GM18526 (cell line): Measurements from ENCODE around the gene XRCC1.
A peak's percentile ranks its signal among the peaks of the same experiment; 100 is the strongest.

Experiments
- POLR2A ChIP-seq: IDR thresholded peaks from 3 replicates; pipeline ENCODE4 v1.6.1; 2011; ENCODE audit not compliant: insufficient read length; ENCODE audit errors: extremely low read depth

XRCC1 gene, protein sequence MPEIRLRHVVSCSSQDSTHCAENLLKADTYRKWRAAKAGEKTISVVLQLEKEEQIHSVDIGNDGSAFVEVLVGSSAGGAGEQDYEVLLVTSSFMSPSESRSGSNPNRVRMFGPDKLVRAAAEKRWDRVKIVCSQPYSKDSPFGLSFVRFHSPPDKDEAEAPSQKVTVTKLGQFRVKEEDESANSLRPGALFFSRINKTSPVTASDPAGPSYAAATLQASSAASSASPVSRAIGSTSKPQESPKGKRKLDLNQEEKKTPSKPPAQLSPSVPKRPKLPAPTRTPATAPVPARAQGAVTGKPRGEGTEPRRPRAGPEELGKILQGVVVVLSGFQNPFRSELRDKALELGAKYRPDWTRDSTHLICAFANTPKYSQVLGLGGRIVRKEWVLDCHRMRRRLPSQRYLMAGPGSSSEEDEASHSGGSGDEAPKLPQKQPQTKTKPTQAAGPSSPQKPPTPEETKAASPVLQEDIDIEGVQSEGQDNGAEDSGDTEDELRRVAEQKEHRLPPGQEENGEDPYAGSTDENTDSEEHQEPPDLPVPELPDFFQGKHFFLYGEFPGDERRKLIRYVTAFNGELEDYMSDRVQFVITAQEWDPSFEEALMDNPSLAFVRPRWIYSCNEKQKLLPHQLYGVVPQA

DNA sequence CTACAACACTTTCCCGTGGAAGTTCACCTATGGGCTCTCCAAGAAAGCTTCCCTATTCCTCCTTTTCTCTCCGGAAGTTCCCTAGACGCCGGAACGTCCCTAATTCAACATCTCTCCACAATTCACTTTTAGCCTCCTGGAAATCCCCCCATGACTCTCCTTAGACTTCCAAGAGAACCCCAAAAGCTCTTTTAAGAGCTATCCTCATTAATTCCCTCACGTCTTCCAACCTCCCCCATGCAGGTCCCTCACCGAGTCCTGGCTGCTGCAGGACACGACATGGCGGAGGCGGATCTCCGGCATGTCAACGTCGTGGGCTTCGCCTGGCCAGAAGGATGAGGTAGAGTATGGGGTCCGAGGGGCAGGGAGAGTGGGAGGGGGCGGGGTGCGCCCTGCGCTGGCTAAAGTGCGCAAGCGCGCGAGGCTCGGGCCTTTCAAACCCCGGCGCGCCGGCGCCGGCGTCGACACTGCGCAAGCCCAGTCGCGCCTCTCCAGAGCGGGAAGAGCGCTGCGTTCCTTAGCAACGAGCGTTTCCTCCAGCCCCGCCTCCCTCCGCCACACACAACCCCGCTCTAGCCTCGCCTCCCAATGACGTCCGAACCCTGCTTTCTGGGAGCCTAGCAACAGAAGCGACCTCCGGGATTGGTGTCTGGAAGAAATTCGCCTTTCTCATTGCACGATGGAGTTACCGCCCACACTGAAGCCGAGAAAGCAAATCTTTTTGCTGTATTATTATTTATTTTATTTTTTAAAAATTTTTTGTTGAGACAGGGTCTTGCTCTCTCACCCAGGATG is at the start of gene XRCC1, which contains the start of gene PINLYP:
TSS of gene XRCC1 (minus strand) at position 372 of the 795 bp plus-strand sequence. CDS start at position 303, 69 bp downstream.
TSS of gene PINLYP (plus strand) at position 646 of the 795 bp plus-strand sequence. CDS start 1,391 bp downstream, outside the sequence.
- peak; percentile 59 for TF ChIP-seq POLR2A

DNA sequence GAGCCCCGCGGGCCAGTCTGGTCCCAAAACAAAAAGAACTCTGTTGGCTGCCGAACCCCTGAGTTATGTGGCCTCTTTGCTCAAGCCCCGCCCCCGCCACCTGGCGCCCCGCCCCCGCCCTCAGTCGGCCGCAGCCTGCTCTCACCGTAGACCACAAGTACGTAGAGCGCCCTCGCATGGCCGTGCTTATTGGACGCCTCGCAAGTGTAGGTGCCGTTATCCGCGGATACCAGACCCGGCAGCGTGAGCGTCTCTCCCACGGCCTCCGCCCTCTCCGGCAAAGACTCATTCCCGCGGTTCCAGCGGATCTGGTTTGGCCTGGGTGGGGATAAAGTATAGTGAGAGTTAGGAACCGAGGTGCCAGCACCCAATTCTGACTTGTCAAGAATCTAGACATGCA is 49.6 kb upstream of the XRCC1 start:
- no peak for TF ChIP-seq POLR2A

DNA sequence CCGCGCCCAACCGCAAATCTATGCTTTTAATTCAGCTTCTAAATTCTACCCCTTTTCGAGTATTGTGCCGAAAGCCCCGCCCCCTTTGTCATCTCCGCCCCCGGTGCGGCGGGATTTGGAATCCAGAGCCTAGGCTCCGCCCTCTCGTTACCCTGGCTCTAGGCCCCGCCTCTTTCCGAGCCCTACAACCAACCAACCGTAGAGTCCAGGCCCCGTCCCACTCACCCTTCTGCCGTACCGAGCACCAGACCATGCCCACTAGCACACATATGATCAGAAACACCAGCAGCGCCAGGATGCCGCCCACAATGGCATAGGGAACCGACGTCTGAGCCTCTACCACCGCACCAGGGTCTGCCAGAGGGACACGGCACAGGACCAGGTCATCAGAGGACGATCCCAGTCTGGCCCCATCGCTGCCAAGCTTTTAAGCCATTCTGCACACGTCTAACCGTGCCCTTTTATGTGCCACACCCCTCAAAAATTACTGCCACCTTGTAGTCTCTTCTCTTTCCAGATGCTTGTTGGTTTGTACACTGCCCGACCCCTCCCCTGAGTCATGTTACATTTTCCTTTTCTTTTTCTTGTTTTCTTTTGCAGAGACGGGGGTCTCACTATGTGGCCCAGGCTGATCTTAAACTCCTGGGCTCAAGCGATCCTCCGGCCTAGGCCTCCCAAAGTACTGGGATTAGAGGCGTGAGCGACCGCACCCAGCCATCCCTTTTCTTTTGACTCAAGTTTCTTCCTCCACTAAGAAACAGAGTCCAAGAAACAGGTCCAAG is 48.8 kb upstream of the XRCC1 start:
- TF ChIP-seq POLR2A, result no peak

DNA sequence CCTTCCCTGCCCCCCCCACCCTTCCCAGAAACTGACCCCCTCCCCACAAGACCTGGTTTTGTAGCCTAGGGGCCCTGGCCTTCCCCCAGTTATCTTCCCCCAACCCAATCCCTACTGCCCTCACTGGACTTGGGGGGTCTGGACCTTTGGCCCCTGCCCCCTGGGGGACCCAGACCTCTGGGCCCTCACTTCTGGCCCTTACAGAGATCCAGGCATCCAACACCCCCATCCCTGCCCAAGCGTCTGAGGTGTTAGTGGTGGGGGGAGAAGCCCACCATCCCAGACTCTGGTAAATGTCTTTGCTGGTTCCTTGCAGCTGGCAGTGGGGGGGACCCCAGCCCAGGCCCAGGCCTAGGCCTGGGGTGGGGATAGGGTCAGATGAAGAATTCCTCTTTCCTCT is 47.6 kb upstream of the XRCC1 start:
- no peak for TF ChIP-seq POLR2A

DNA sequence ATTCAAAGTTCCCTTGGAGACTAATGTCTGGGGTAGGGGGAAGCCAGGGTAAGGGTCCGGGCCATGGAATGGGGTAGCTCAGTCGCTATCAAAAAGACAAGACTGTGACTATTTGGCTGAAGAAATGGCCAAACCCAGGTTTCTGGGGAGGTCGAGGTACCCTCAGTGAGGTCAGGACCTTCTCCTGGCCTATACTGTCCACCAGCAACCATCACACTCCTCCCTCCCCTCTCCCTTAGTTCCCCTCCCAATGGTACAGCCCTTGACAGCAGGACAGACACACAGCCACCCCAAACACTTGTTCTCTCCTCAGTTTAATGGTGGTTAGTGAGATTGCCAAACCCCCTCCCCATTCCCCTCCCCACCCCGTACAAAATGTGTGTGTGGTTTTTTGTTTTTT is 46.7 kb upstream of the XRCC1 start:
- no peak for TF ChIP-seq POLR2A

DNA sequence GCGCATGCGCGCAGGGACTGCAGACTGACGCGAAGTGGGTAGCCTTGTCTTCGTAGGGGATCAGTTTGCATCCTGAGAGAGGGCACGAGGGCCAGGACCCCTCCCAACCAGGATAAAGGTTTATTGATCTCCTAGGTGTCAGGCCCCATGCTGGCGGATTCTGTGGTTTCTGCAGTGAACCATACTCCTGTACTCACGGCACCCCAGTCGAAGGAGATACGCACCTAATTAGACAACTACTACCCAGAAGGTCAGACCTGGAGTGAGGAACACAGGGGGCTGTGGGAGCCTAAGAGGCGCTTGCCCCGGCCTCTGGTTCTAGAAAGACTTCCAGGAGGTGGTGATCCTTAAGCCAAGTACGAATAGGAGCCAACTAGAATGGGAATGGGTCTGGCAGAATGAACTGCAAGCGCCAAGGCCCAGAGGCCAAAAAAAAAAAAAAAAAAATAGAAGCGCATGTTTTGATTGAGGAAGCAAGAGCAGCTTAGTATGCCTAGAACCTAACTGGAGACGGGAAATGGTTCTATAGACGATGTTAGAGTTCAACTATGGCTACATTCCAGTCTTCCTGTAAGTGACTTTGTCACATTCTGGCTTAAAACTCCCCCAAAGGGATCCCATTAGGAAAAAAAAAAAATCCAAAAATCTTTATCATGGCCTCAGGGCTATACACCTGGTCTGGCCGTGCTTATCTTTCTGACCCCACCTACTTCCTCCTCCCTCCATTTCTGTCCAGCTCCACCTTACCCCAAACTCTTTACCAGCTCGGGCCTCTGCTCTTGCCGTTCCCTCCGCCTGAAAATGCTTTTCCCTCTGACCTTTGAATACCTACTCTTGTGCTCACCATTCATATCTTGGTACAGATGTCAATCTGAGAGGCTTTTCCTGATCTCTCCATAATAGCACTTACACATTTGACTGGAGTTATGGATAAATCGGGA is 45.0 kb upstream of the XRCC1 start:
- TF ChIP-seq POLR2A, result no peak

DNA sequence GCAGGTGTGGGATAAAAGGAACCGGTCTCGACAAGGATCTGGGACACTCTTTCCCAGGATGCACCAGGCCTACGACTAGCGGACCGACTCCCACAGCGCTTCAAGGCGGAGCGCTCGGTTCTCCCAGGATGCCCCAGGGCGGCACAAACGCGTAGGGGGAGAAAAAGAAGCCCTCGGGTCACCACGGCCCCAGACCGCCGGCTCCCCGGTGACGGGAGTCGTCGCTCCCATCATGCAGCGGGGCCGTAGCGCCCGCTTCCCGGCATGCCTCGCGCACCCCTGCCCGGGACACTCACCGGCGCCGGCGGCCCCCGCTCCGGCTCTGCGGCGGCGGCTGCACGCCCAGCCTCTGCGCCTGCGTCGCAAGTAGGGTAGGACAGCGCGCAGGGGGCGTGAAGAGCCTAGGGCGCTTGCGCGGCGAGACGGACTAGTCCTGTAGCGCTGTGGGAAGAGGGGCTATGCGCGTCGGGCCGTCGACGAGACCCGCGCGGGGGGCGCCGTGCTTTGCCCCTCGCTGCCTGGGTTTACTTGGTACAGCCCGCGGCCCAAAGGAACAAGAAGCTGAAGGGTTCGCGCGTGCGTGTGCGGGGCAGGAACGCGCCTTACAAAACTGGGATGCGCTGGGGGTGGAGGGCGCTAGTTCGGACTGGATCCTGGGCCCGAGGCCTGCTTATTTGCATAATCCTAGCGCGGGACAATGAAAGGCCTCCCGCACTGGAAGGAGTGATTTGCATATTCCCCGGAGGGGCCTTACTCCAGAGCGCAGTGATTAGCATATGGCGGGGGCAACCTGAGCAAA is 44.1 kb upstream of the XRCC1 start, which contains the start of gene ZNF428:
TSS of gene ZNF428 (minus strand) at position 368 of the 799 bp plus-strand sequence. CDS start 5,325 bp downstream, outside the sequence.
- peak; percentile 82 for TF ChIP-seq POLR2A

DNA sequence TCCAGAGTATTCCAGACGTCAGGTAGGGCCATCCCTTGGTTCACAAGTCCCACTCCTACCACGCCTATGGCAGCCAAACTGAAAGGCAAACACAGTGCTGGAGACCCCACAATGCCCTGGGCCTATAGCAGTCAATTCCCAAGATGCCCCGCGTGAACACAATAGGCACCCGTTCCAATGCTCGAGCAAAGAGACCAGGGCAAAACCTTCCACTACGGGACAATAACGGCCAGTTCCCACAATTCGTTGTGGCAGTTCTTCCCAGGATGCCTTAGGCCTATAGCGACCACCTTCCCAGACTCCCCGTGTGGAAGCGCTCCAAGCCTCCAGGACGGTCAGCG is 43.6 kb upstream of the XRCC1 start:
- TF ChIP-seq POLR2A, result no peak

DNA sequence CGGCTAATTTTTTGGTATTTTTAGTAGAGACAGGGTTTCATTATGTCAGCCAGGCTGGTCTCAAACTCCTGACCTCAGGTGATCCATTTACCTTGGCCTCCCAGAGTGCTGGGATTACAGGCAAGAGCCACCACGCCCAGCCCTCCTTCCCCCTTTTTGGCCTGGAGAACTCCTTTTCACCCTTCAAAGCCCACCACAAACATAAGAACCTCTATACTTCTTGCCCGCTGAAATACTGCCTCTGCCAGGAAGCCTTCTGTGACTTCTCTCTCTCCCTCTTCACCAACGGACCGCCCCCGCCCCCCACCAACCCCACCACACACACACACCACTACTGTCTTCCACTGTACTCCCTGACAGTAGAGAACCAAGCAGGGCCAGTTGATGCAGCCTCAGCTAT is 41.6 kb upstream of the XRCC1 start:
- no peak for TF ChIP-seq POLR2A

DNA sequence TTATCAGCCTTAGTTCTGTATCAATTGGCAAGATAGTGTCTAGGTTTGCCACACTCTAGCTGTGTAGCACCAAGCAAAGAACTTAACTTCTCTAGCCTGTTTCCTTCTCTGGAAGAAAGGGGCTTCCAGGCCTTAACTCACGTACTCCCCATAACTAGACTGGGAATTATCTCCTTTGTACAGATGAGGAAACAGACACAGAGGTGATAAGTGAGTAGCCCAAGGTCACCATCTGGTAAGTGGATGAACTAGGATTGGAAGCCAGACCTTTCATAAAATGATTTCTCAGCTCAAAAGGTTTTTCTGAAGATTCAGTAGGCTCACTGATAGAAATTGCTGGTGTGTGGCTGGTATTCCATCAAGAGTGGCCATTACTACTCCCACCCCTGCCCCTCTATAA is 41.0 kb upstream of the XRCC1 start:
- TF ChIP-seq POLR2A, result no peak

DNA sequence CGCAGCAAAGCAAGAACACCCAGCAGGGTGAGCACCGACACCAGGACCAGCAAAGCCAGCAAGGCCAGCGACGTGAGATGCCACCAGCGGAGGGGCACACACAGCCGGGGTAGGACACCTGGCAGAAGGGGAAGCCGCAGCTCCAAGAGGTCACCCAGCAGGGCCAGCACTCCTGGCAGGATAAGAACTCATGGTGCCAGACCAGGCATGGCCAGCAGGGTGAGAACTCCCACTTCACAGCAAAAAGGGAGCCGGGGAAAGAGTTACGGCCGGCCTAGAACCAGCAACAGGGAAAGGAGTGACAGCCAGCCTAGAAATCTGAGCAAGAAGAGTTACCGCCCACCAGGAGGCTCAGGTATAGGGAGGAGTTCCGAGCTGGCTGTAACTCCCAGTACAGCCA is 37.0 kb upstream of the XRCC1 start:
- no peak for TF ChIP-seq POLR2A

DNA sequence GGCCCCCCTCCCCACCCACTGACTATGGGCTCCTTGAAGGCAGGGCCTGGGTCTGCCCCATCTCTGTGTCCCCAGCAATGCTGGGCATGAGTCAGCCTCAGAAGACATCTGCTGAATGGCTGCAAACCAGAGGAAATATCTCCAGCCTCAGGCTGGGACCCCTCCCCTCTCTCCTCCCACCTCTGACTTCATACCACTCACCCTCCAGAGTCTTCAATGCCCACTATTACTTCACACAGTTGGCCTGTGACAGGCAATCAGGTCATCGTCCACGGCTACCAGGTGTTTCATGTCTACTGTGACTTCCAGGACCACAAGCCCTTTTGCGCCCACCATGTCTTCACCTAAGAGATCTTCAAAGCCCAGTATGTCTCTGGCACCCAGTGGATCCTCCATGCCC is 36.5 kb upstream of the XRCC1 start, which contains the start of gene SRRM5:
TSS of gene SRRM5 (plus strand) at position 301 of the 400 bp plus-strand sequence. CDS start at position 335, 34 bp downstream.
- no peak for TF ChIP-seq POLR2A

DNA sequence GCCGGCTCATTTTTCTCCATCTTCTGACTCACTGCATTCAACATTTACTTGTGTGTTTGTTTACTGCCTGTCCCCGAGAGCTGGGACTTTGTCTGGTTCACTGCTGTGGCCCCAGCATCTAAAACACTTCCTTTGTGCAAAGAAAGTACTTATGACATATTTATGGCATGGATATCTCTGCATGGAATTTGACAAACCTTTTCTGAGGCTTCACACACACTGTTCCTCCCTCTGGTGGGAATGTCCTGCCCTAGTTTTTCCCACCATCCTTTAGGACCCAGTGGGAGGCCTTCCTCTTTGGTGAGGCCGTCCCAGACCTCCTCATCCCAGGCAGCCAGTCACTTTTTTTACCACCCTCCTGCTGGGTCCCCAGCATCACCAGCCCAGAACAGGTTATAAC is 35.2 kb upstream of the XRCC1 start:
- no peak for TF ChIP-seq POLR2A
